Activated CD8-positive, alpha-beta memory T cell treated with anti-CD3 and anti-CD28 coated beads for 4 hours (primary cell): ENCODE results near the gene KLRC3.
"Not testable (repeated sequence)": the region's sequence is repeated elsewhere in the genome, so short reads cannot be mapped to it uniquely, and the experiment has no call there.

Source experiments
- DNase-seq, 2 donors: peaks; one replicate each; pipeline ENCODE4 v3.0.0-alpha.2; 2020; ENCODE audit warnings: low read depth in 2 of 2

The KLRC3 gene

DNA sequence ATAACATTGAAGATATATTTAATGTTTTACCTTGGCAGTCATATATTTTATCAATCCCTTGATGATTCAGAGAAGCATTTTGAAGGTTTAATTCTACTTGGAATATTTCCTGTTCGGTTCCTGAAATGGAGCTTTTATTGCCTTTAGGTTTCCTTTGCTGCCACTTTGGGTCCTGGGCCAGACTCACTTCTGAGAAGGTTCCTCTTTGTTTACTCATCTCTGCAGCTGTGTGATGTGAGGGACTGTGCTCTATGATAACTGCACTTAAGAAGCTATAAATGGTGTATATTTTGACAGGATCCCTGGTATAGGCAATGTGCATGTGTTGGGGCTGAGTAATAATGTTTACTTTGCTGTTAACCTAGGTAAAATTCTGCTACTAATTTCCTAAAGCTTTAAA, at the start of gene KLRC3:
Gene KLRC3 (minus strand): TSS at position 262 of the 400 bp plus-strand sequence. CDS start 45 bp downstream, at position 217.
- not testable (repeated sequence) for DNase-seq

DNA sequence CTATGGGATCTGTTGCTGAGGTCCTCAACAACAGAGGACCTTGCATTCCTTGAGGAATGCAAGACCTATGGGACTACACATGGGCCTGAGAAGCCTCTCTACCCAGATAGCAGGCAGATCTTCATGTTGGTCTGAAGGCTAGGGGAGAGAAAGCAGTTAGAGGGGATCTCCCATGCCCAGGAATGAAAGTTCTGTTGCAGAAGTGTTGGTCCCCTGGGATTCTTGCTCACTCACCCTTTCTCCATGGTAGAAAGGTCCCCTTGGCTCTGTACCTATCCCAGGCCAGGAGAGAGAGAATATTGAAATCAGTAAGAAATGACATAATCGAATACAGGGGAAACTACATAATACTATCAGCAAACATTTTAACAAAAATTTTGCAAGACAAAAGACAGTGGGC, 49.3 kb upstream of the KLRC3 start:
- DNase-seq, result no peak

- DNase-seq, result no peak
Measured at GRCh38 chr12:10466311-10466710, 45.9 kb upstream of the KLRC3 start.

- no peak for DNase-seq
Measured at GRCh38 chr12:10457760-10458159, 37.4 kb upstream of the KLRC3 start.

DNA sequence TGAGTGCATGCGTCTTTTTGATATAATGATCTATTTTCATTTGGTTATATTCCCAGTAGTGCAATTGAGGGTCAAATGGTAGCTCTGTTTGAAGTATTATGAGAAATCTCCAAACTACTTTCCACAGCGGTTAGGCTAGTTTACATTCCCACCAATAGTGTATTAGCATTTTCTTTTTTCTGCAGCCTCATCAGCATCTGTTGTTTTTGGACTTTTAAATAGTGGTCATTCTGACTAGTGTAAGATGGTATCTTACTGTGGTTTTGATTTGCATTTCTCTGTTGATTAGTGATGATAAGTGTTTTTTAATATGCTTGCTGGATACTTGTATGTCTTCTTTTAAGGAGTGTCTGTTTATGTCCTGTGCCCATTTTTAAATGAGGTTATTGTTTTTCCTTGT, 36.5 kb upstream of the KLRC3 start:
- DNase-seq, result no peak

DNA sequence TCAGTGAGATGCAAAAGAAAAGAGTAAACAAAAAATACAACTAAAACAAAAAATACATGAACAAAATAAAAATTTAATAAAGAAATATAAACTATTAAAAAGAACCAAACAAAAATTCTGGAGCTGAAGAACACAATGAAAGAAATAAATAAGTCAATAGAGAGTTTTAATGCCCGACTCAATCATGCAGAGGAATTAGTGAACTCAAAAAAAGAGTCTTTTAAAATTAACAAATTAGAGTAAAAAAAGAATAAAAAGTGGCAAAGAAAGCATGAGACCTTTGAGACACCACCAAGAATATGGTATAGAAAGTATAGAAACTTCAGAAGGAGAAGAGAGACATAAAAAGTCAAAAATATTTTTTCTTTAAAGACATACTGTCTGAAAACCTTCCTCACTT, 35.4 kb upstream of the KLRC3 start:
- no peak for DNase-seq

DNA sequence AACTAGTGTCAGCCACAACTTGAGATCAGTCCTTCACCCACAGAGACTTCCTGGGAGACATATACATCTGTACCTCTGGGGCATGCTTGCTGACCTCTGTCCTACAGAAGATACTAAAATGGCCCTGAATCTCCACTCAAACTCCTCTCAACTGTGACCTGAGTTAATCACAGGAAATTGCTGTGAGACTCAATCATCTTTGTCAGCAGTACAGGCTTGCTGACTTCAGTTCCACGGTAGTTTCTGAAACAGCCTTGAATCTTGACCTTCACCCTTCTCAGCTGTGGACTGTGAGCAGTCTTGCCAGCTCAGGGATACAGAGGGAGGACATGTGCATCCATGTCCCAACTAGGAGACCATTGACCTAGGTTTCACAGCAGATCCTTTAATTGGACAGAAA, 34.1 kb upstream of the KLRC3 start:
- no peak for DNase-seq

DNA sequence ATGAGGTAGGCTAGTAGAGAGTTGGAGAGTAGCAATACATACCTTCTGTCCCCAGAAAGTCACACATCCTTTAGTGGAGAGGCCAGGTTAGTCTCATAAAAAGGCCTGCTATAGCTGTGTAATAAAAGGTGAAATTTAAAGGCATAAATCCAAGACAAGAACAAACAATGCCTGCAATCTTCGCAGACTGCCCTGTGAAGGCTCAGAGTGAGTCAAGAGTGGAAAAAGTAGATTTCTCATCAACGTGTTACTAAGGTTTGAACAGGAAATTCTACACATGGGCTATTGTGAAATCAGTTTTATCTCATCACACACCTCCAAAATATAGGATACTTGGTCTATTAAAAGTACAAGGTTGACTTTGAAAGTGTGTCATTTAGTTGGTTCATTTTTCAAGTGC, 32.8 kb upstream of the KLRC3 start, which contains the start of gene KLRC1:
Gene KLRC1 (minus strand): TSS at position 222 of the 400 bp plus-strand sequence. CDS start 2,221 bp downstream, outside the sequence.
- no peak for DNase-seq

GRCh38 chr12:10448236-10448635, 27.8 kb upstream of the KLRC3 start:
- no peak for DNase-seq

- DNase-seq, result not testable (repeated sequence)
Measured at GRCh38 chr12:10446052-10446451, 25.7 kb upstream of the KLRC3 start.

- DNase-seq, result not testable (repeated sequence)
Measured at GRCh38 chr12:10441144-10441543, 20.7 kb upstream of the KLRC3 start.

- not testable (repeated sequence) for DNase-seq
Measured at GRCh38 chr12:10439608-10440274, 19.3 kb upstream of the KLRC3 start.

DNA sequence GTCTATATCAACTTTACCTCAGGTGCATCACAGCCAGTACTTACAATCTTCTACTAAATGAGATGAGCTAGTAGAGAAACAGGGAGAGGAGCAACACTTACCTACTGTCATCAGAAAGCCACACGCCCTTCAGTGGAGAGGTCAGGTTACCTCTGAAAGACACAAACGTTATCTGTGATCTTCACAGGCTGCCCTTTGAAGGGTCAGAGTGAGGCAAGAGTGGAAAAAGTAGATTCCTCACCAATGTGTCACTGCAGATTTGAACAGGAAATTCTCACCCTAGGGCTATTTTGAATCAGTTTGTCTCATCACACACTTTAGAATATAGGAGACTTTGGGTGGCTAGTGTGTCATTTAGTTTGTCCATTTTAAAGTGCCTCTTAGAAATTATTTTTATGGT, 17.2 kb upstream of the KLRC3 start:
- not testable (repeated sequence) for DNase-seq

GRCh38 chr12:10435816-10436215, 15.4 kb upstream of the KLRC3 start, which contains the start of gene KLRC2:
KLRC2 (minus strand) TSS chr12:10436010; CDS start chr12:10435986, 24 bp downstream.
- not testable (repeated sequence) for DNase-seq

GRCh38 chr12:10430623-10431022, 10.2 kb upstream of the KLRC3 start:
- not testable (repeated sequence) for DNase-seq

DNA sequence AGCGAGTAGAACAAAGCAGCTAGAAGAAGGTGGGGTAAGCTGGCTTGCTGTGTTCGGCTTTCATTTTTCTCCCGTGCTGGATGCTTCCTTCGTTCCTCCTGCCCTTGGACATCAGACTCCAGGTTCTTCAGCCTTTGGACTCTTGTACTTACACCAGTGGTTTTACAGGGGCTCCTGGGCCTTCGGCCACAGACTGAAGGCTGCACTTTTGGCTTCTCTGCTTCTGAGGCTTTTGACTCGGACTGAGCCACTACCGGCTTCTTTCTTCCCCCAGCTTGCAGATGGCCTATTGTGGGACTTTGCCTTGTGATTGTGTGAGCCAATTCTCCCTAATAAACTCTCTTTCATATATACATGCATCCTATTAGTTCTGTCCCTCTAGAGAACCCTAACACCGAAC, 5.5 kb upstream of the KLRC3 start:
- DNase-seq, result not testable (repeated sequence)

DNA sequence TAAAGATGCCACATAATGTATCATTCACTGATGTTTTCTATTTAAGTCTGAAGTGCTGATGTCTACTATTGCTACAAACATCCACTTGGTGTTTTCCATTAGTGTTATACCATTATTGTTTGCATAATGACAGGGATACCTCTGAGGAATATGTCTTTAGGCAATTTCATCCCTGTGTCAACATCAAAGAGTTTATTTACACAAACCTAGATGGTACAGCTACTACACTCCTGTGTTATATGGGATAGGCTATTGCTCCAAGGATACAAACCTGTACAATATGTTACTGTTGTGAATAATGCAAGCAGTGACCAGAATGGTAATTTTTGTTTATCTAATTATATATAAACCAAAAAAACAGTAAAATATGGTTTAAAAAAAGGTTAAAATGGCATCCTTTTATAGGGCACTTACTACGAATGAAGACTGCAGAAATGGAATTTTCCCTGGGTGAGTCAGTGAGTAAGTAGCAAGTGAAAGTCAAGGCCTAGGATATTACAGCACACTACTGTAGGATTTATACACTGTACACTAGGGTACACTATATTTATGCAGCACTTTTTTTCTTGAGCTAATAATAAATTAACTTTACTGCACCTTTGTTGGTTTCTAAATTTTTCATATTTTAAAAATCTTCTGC, 4.0 kb upstream of the KLRC3 start:
- DNase-seq, result not testable (repeated sequence)

GRCh38 chr12:10422159-10422558, 1.8 kb upstream of the KLRC3 start:
- DNase-seq, result not testable (repeated sequence)

DNA sequence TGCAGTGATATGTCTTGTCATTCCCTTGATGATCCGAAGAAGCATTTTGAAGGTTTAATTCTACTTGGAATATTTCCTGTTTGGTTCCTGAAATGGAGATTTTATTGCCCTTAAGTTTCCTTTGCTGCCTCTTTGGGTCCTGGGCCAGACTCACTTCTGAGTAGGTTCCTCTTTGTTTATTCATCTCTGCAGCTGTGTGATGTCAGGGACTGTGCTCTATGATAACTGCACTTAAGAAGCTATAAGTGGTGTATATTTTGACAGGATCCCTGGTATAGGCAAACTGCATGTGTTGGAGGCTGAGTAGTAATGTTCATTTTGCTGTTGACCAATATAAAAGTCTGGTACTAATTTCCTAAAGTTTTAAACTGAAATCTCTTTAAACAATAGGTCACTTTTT, 11.0 kb downstream of the KLRC3 start, which contains the start of gene KLRC4:
Gene KLRC4 (minus strand): TSS at position 366 of the 400 bp plus-strand sequence. CDS start 182 bp downstream, at position 184.
- DNase-seq, result no peak

GRCh38 chr12:10408842-10409241, 11.6 kb downstream of the KLRC3 start:
- DNase-seq, result no peak

DNA sequence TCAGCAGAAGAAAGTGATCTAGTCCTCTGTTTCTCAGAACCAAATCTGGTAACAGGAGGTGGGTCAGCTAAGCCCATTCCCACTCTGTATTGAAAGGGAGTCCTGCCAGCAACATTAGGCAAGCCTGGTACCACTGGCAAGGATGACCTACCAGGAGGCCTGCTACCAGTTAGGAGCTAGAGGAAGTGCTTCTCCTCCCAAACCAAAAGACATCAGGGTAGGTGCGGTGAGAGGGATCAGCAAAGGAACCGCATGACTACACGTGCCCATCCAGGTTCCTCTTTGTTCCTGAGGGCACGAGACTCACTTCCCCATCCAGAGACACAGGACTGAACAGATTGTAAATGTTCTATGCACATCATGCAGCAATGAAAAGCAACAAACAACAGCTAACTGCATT, 13.7 kb downstream of the KLRC3 start:
- no peak for DNase-seq

DNA sequence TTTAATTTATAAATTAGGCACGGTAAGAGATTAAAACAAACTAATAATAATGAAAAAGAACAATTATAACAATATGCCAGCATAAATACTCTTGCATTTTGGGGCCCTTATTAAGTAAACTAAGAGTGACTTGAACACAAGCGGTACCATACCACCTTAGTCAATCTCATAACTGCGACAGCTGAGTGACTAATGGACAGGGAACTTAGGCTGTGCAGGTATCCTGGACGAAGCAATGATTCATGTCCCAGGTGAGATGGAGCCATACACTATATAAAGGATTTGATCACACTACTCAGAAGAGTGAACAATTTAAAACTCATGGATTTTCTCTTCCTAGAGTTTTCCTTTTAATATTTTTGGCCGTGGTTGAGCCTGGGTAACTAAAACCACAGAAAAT, 15.1 kb downstream of the KLRC3 start:
- no peak for DNase-seq

- DNase-seq, result no peak
Measured at GRCh38 chr12:10404798-10405197, 15.6 kb downstream of the KLRC3 start.
